IMR-90 (cell line): ENCODE measurements around the gene WDR27. TPM values are rescaled to one million over a fixed set of nuclear protein-coding genes. Genes with fewer than 3 reads are reported as not detected.

Source experiments
- ATAC-seq: fragments of 200-7000 bp; cut with Tn5 transposase; 2 replicates; pipeline ENCODE4 v1.9.1; 2020; ENCODE audit warnings: low read depth, mild to moderate bottlenecking, moderate library complexity
- BruUV-seq: library from RNA; stranded (reverse); fragments of 400-500 nt; replicated peaks from 2 replicates; lab custom pipeline; 2021; lab: Mats Ljungman, UMichigan
- CTCF ChIA-PET: fragments of 300-600 bp; formaldehyde crosslinking; extraction: SDS; loops from one replicate; lab custom pipeline; 2021; ENCODE audit warnings: antibody characterized with exemption; lab: Yijun Ruan, JAX
- POLR2A ChIA-PET: fragments of 300-600 bp; sonication (Branson Sonifier 250); formaldehyde crosslinking; loops from one replicate; lab custom pipeline; 2022; ENCODE audit warnings: antibody characterized with exemption; ENCODE audit not compliant: unreplicated experiment; lab: Charles Lee
- DNase-seq: peaks from one replicate; pipeline ENCODE4 v3.0.0; 2013
- H2AFZ ChIP-seq: replicated peaks from 2 replicates; pipeline ENCODE3; 2013; ENCODE audit warnings: low read length, mild to moderate bottlenecking; ENCODE audit not compliant: poor library complexity
- H2AK5ac ChIP-seq: 2 replicates; pipeline ENCODE4 v1.6.1; 2013; ENCODE audit warnings: low read depth, low read length, inconsistent platforms
- H2AK9ac ChIP-seq: replicated peaks from 2 replicates; pipeline ENCODE3; 2013; ENCODE audit warnings: mild to moderate bottlenecking, low read depth, low read length, moderate library complexity; ENCODE audit not compliant: poor library complexity
- H2BK120ac ChIP-seq: 2 replicates; pipeline ENCODE4 v1.6.1; 2013; ENCODE audit warnings: low read depth, low read length, inconsistent platforms
- H2BK15ac ChIP-seq: 3 replicates; pipeline ENCODE4 v1.6.1; 2013; ENCODE audit warnings: low read depth, low read length, inconsistent platforms
- H2BK20ac ChIP-seq: 2 replicates; pipeline ENCODE4 v1.6.1; 2013; ENCODE audit warnings: low read depth, mild to moderate bottlenecking, inconsistent platforms, low read length, moderate library complexity
- H2BK5ac ChIP-seq: 2 replicates; pipeline ENCODE4 v1.6.1; 2013; ENCODE audit warnings: mild to moderate bottlenecking, low read depth, low read length, inconsistent platforms; ENCODE audit not compliant: poor library complexity, severe bottlenecking
- H3K14ac ChIP-seq: replicated peaks from 2 replicates; pipeline ENCODE4 v1.6.1; 2013; ENCODE audit warnings: low read depth, low read length, inconsistent platforms
- H3K18ac ChIP-seq: 2 replicates; pipeline ENCODE4 v1.6.1; 2013; ENCODE audit warnings: low read depth, low read length, control low read depth
- H3K23ac ChIP-seq: 2 replicates; pipeline ENCODE4 v1.6.1; 2013; ENCODE audit warnings: low read depth, low read length, inconsistent platforms
- H3K27ac ChIP-seq: 2 replicates; pipeline ENCODE4 v1.5.1; 2013; ENCODE audit warnings: mild to moderate bottlenecking, control low read depth, low read length; ENCODE audit not compliant: insufficient read depth
- H3K27me3 ChIP-seq: 2 replicates; pipeline ENCODE4 v1.6.1; 2013; ENCODE audit warnings: low read length; ENCODE audit not compliant: control insufficient read depth, insufficient read depth
- H3K36me3 ChIP-seq: 2 replicates; pipeline ENCODE4 v1.6.1; 2013; ENCODE audit warnings: low read length, mixed read lengths; ENCODE audit not compliant: control insufficient read depth, insufficient read depth
- H3K4ac ChIP-seq: 2 replicates; pipeline ENCODE4 v1.6.1; 2013; ENCODE audit warnings: low read depth, low read length, inconsistent platforms
- H3K4me1 ChIP-seq: 2 replicates; pipeline ENCODE4 v1.6.1; 2013; ENCODE audit warnings: low read length, mixed read lengths; ENCODE audit not compliant: control insufficient read depth, insufficient read depth
- H3K4me2 ChIP-seq: 2 replicates; pipeline ENCODE4 v1.6.1; 2013; ENCODE audit warnings: low read depth, mild to moderate bottlenecking, control low read depth, low read length, moderate library complexity
- H3K4me3 ChIP-seq: 2 replicates; pipeline ENCODE4 v1.5.1; 2013; ENCODE audit warnings: low read depth, mild to moderate bottlenecking, control low read depth, low read length, moderate library complexity; ENCODE audit not compliant: insufficient read depth
- H3K56ac ChIP-seq: 2 replicates; pipeline ENCODE4 v1.6.1; 2013; ENCODE audit warnings: low read length, inconsistent platforms; ENCODE audit not compliant: insufficient read depth; ENCODE audit errors: extremely low read depth
- H3K79me1 ChIP-seq, 2 experiments: 2 replicates each; pipeline ENCODE4 v1.6.1; 2013; ENCODE audit warnings: low read length in 2 of 2, inconsistent platforms in 1 of 2, low read depth in 1 of 2
- H3K9ac ChIP-seq: 2 replicates; pipeline ENCODE4 v1.6.1; 2013; ENCODE audit warnings: low read depth, low read length, control low read depth
- H3K9me1 ChIP-seq: 2 replicates; pipeline ENCODE4 v1.6.1; 2013; ENCODE audit warnings: low read length, inconsistent platforms; ENCODE audit not compliant: insufficient read depth
- H3K9me3 ChIP-seq: 2 replicates; pipeline ENCODE4 v1.6.1; 2013; ENCODE audit warnings: low read length; ENCODE audit not compliant: control insufficient read depth, insufficient read depth
- H4K20me1 ChIP-seq: 2 replicates; pipeline ENCODE4 v1.6.1; 2013; ENCODE audit warnings: low read length, inconsistent platforms; ENCODE audit not compliant: insufficient read depth
- H4K5ac ChIP-seq: 2 replicates; pipeline ENCODE4 v1.6.1; 2013; ENCODE audit warnings: mild to moderate bottlenecking, low read depth, low read length, control low read depth
- H4K8ac ChIP-seq, 2 experiments: 2 replicates each; pipeline ENCODE4 v1.6.1; 2013; ENCODE audit warnings: low read depth in 2 of 2, low read length in 2 of 2, control low read depth in 1 of 2, inconsistent platforms in 1 of 2
- H4K91ac ChIP-seq: 2 replicates; pipeline ENCODE4 v1.6.1; 2013; ENCODE audit warnings: low read depth, low read length, inconsistent platforms; ENCODE audit not compliant: insufficient read depth
- BHLHE40 ChIP-seq: fragments of 150-350 bp; IDR thresholded peaks from 2 replicates; pipeline ENCODE4 v1.6.1; 2016; ENCODE audit warnings: mild to moderate bottlenecking, low read depth, low read length
- CEBPB ChIP-seq: IDR thresholded peaks from 2 replicates; pipeline ENCODE4 v1.6.1; 2012; ENCODE audit warnings: low read depth, low read length, improper control_type of control experiment
- CHD1 ChIP-seq: IDR thresholded peaks from 2 replicates; pipeline ENCODE4 v1.6.1; 2012; ENCODE audit warnings: low read depth, low read length, improper control_type of control experiment
- CTCF ChIP-seq: conservative IDR thresholded peaks from 2 replicates; pipeline ENCODE4 v1.5.1; 2012; ENCODE audit warnings: mild to moderate bottlenecking, low read depth, low read length, improper control_type of control experiment
- ELK1 ChIP-seq: fragments of 150-350 bp; IDR thresholded peaks from 2 replicates; pipeline ENCODE4 v1.6.1; 2016; ENCODE audit warnings: low read depth, mild to moderate bottlenecking, low read length, moderate library complexity, borderline replicate concordance
- FOS ChIP-seq: fragments of 150-350 bp; IDR thresholded peaks from 2 replicates; pipeline ENCODE4 v1.6.1; 2016; ENCODE audit warnings: low read depth, low read length
- MAFK ChIP-seq: IDR thresholded peaks from 2 replicates; pipeline ENCODE4 v1.6.1; 2012; ENCODE audit warnings: low read depth, low read length, improper control_type of control experiment
- MAZ ChIP-seq: IDR thresholded peaks from 2 replicates; pipeline ENCODE4 v1.6.1; 2012; ENCODE audit warnings: low read depth, mild to moderate bottlenecking, low read length, improper control_type of control experiment, moderate library complexity, borderline replicate concordance
- MXI1 ChIP-seq: IDR thresholded peaks from 2 replicates; pipeline ENCODE4 v1.6.1; 2012; ENCODE audit warnings: low read depth, mild to moderate bottlenecking, low read length, moderate library complexity, borderline replicate concordance
- NFE2L2 ChIP-seq: fragments of 150-350 bp; IDR thresholded peaks from 2 replicates; pipeline ENCODE4 v1.6.1; 2016; ENCODE audit warnings: low read depth, mild to moderate bottlenecking, low read length
- POLR2A ChIP-seq: IDR thresholded peaks from 2 replicates; pipeline ENCODE4 v1.6.1; 2012; ENCODE audit warnings: mild to moderate bottlenecking, low read depth, low read length
- RAD21 ChIP-seq: IDR thresholded peaks from 2 replicates; pipeline ENCODE4 v1.6.1; 2012; ENCODE audit warnings: low read length, improper control_type of control experiment
- RCOR1 ChIP-seq: IDR thresholded peaks from 2 replicates; pipeline ENCODE4 v1.6.1; 2012; ENCODE audit warnings: mild to moderate bottlenecking, low read length, improper control_type of control experiment; ENCODE audit not compliant: insufficient replicate concordance
- RFX5 ChIP-seq: IDR thresholded peaks from 2 replicates; pipeline ENCODE4 v1.8.0; 2012; ENCODE audit warnings: low read depth, mild to moderate bottlenecking, low read length, moderate library complexity
- SMC3 ChIP-seq: fragments of 150-350 bp; IDR thresholded peaks from 2 replicates; pipeline ENCODE4 v1.6.1; 2016; ENCODE audit warnings: low read depth, mild to moderate bottlenecking, antibody characterized with exemption, low read length, moderate library complexity
- USF2 ChIP-seq: fragments of 150-350 bp; IDR thresholded peaks from 2 replicates; pipeline ENCODE4 v1.6.1; 2017; ENCODE audit warnings: mild to moderate bottlenecking, antibody characterized with exemption, low read length, low read depth
- WGBS, 2 experiments: methylation state at CpG; one replicate each; pipeline versions ENCODE4 v1.1.5 to v1.1.7; 2013; ENCODE audit warnings: missing lambda C conversion rate in 2 of 2; ENCODE audit not compliant: insufficient read length in 1 of 2; ENCODE audit errors: extremely low coverage in 2 of 2; 5-methylcytosine and 5-hydroxymethylcytosine counted together
- dilution Hi-C: fragments of 300-500 bp; cut with HindIII; formaldehyde crosslinking; loops from one replicate; pipeline ENCODE4 v1.14.3; 2018; ENCODE audit warnings: low sequenced_read_pairs; ENCODE audit not compliant: unreplicated experiment
- in situ Hi-C: fragments of 300-500 bp; cut with MboI; formaldehyde crosslinking; loops from 3 replicates; pipeline ENCODE4 v1.14.3; 2019; ENCODE audit warnings: low sequenced_read_pairs, inconsistent platforms, mixed read lengths
- intact Hi-C: fragments of 100-400 bp; cut with micrococcal nuclease; formaldehyde crosslinking; loops from 2 replicates; pipeline ENCODE4 v1.10.0; 2022
- polyA plus RNA-seq, 3 experiments: library from polyadenylated mRNA; depleted of rRNA; stranded (reverse); fragments of >200 nt; gene quantifications; 2 replicates each; pipeline ENCODE4 v1.2.3, GENCODE V29; 2012; ENCODE audit warnings: low replicate concordance in 1 of 3
- total RNA-seq: library from RNA; depleted of rRNA; stranded (reverse); fragments of >200 nt; gene quantifications from 2 replicates; pipeline ENCODE4 v1.2.3, GENCODE V29; 2012

WDR27 gene
- total and polyA plus RNA-seq, 2 of the 4 experiments (the other 2 are of a cell fraction), result 7.0 to 18.5 TPM

GRCh38 chr6:169642455-169642854, 59.4 kb downstream of the WDR27 start:
- Histone ChIP-seq H3K56ac (no peak overlapping the region), H4K5ac (no peak overlapping the region), H3K14ac (no peak overlapping the region), H3K9me1 (peaks cover 6% of the 10 kb centered on the region; the same call in 1 of the 2 replicates), H4K91ac (no peak overlapping the region), H3K79me1 (no peaks in the 10 kb centered on the region), H2BK120ac (no peak overlapping the region), H2BK5ac (no peak overlapping the region), H3K18ac (no peak overlapping the region), H4K20me1 (no peaks in the 10 kb centered on the region), H2BK20ac (no peak overlapping the region), H3K36me3 (peaks cover 3% of the 10 kb centered on the region; the same call in 1 of the 2 replicates), H2BK15ac (no peak overlapping the region), H3K27me3 (no peaks in the 10 kb centered on the region), H3K27ac (no peak overlapping the region), H3K4ac (no peak overlapping the region), H2AFZ (no peak overlapping the region), H4K8ac (no peak overlapping the region), H3K9ac (no peak overlapping the region), H3K4me1 (no peaks in the 10 kb centered on the region), H3K9me3 (no peaks in the 10 kb centered on the region), H2AK5ac (no peak overlapping the region), H3K4me3 (no peak overlapping the region), H3K4me2 (no peak overlapping the region), H2AK9ac (no peak overlapping the region), H3K23ac (no peak overlapping the region)
- TF ChIP-seq BHLHE40, result no peak
- no peak for TF ChIP-seq POLR2A
- no peak for TF ChIP-seq MAFK
- TF ChIP-seq MAZ, result no peak
- no peak for TF ChIP-seq NFE2L2
- TF ChIP-seq SMC3, result no peak
- no peak for TF ChIP-seq CHD1
- no peak for TF ChIP-seq RFX5
- TF ChIP-seq RCOR1, result no peak
- no peak for TF ChIP-seq MXI1
- TF ChIP-seq ELK1, result no peak
- TF ChIP-seq FOS, result no peak
- TF ChIP-seq RAD21, result no peak
- TF ChIP-seq CTCF, result no peak
- no peak for TF ChIP-seq USF2
- no peak for TF ChIP-seq CEBPB
- intact Hi-C loops (no loop called here), dilution Hi-C loops (no loop called here), in situ Hi-C loops (no loop called here)
- no TSS peak for BruUV-seq
- ATAC-seq (no peak), DNase-seq (no peak)
- ChIA-PET POLR2A (no interaction called here), CTCF (no interaction called here)
- 97% methylated on average over 4 of the region's 15 CpGs; no CpG with 5 or more reads in 1 of the 2 experiments for WGBS, 2 experiments
